Hepatocyte (in vitro differentiated cells): Measurements from ENCODE around the gene NCOA7.

Experiments used
- EZH2 ChIP-seq: fragments of 200-600 bp; sonication (generic); IDR thresholded peaks from 2 replicates; pipeline ENCODE4 v1.6.1; 2016; ENCODE audit warnings: antibody characterized with exemption, mild to moderate bottlenecking, borderline replicate concordance
- EZH2phosphoT487 ChIP-seq: fragments of 200-600 bp; sonication (generic); IDR thresholded peaks from one replicate; pipeline ENCODE4 v1.6.1; 2018; ENCODE audit warnings: antibody characterized with exemption, mild to moderate bottlenecking, low read depth, moderate library complexity; ENCODE audit not compliant: unreplicated experiment, severe bottlenecking
- TF ChIP-seq, protein P1 (sequence below): fragments of 200-600 bp; sonication (generic); IDR thresholded peaks from 2 replicates; pipeline ENCODE4 v1.5.1; 2016; ENCODE audit warnings: antibody characterized with exemption, mild to moderate bottlenecking; ENCODE audit not compliant: poor library complexity

DNA sequence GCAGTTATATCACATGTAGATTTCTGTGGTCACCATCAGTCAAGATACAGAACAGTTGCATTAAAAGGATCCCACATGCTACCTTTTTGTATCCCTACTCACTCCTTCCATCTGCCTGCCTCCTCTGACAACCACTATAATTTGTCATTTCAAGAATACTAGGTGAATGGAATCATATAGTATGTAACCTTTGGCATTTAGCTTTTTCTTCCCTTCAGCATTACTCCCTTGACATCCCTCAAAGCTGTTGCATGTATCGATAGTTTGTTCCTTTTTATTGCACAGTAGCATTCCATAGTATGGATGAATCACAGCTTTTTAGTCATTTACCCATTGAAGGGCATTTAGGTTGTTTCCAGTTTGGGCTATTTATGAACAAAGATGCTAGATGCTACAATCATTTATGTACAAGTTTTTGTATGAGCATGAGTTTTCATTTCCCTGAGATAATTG lies 26.1 kb downstream of the NCOA7 start:
- TF ChIP-seq, protein P1, sequence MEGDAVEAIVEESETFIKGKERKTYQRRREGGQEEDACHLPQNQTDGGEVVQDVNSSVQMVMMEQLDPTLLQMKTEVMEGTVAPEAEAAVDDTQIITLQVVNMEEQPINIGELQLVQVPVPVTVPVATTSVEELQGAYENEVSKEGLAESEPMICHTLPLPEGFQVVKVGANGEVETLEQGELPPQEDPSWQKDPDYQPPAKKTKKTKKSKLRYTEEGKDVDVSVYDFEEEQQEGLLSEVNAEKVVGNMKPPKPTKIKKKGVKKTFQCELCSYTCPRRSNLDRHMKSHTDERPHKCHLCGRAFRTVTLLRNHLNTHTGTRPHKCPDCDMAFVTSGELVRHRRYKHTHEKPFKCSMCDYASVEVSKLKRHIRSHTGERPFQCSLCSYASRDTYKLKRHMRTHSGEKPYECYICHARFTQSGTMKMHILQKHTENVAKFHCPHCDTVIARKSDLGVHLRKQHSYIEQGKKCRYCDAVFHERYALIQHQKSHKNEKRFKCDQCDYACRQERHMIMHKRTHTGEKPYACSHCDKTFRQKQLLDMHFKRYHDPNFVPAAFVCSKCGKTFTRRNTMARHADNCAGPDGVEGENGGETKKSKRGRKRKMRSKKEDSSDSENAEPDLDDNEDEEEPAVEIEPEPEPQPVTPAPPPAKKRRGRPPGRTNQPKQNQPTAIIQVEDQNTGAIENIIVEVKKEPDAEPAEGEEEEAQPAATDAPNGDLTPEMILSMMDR: no peak
- TF ChIP-seq EZH2 (no peak), EZH2phosphoT487 (no peak)
